Natural killer cell (primary cell): ENCODE measurements around the gene ITPRID2. TPM values are rescaled to one million over a fixed set of nuclear protein-coding genes. Genes with fewer than 3 reads are reported as not detected.

Source experiments
- ATAC-seq, 3 donors: fragments of 150-1000 bp in 2 of 3; fragments of 200-7000 bp in 1 of 3; cut with Tn5 transposase; 1 replicate in 1 of 3; 2 replicates in 2 of 3; pipeline ENCODE4 v1.10.0; 2021; ENCODE audit warnings: mild to moderate bottlenecking in 2 of 3, moderate library complexity in 2 of 3
- DNase-seq, 2 donors: peaks; one replicate each; pipeline versions ENCODE4 v3.0.0 to v3.0.0-alpha.2; 2013 to 2021; ENCODE audit warnings: mixed read lengths in 1 of 2
- H3K27ac ChIP-seq: one replicate; pipeline ENCODE4 v1.5.1; 2013; ENCODE audit warnings: mild to moderate bottlenecking, low read length
- H3K27me3 ChIP-seq: one replicate; pipeline ENCODE4 v1.6.1; 2013; ENCODE audit warnings: low read length; ENCODE audit not compliant: control insufficient read depth, insufficient read depth
- H3K36me3 ChIP-seq: one replicate; pipeline ENCODE4 v1.6.1; 2013; ENCODE audit warnings: low read length; ENCODE audit not compliant: control insufficient read depth, insufficient read depth
- H3K4me1 ChIP-seq: one replicate; pipeline ENCODE4 v1.6.1; 2013; ENCODE audit warnings: low read length; ENCODE audit not compliant: control insufficient read depth, insufficient read depth
- H3K4me3 ChIP-seq: one replicate; pipeline ENCODE4 v1.5.1; 2013; ENCODE audit warnings: low read length
- H3K9me3 ChIP-seq: one replicate; pipeline ENCODE4 v1.6.1; 2013; ENCODE audit warnings: low read length; ENCODE audit not compliant: control insufficient read depth, insufficient read depth
- H3K27ac Mint-ChIP-seq, 2 donors: one replicate each; pipeline ENCODE4 v1.8.0; 2022; ENCODE audit warnings: mild to moderate bottlenecking in 2 of 2, mixed read lengths in 2 of 2, moderate library complexity in 1 of 2
- H3K27me3 Mint-ChIP-seq, 2 donors: one replicate each; pipeline ENCODE4 v1.8.0; 2022; ENCODE audit warnings: low read depth in 2 of 2, mixed read lengths in 2 of 2
- H3K36me3 Mint-ChIP-seq: one replicate; pipeline ENCODE4 v1.8.0; 2022; ENCODE audit warnings: mixed read lengths
- H3K4me1 Mint-ChIP-seq, 2 donors: one replicate each; pipeline ENCODE4 v1.8.0; 2022; ENCODE audit warnings: mixed read lengths in 2 of 2
- H3K4me3 Mint-ChIP-seq: one replicate; pipeline ENCODE4 v1.8.0; 2022; ENCODE audit warnings: mild to moderate bottlenecking, moderate library complexity, mixed read lengths
- H3K9me3 Mint-ChIP-seq, 2 donors: one replicate each; pipeline ENCODE4 v1.8.0; 2022; ENCODE audit warnings: mixed read lengths in 2 of 2
- CTCF ChIP-seq: fragments of 200-600 bp; IDR thresholded peaks from one replicate; pipeline ENCODE4 v1.8.0; 2022; ENCODE audit warnings: antibody characterized with exemption
- WGBS: methylation state at CpG from one replicate; pipeline ENCODE4 v1.1.7; 2013; ENCODE audit warnings: missing lambda C conversion rate; ENCODE audit not compliant: insufficient coverage; 5-methylcytosine and 5-hydroxymethylcytosine counted together
- intact Hi-C: fragments of 100-400 bp; cut with micrococcal nuclease; formaldehyde crosslinking; loops from one replicate; pipeline ENCODE4 v1.14.2; 2022
- total RNA-seq, 4 donors: library from RNA; stranded (reverse); fragments of 120-200 nt in 1 of 4; gene quantifications; one replicate each; pipeline versions ENCODE4 v1.2.3 to v1.2.4, GENCODE V29; 2013 to 2022

ITPRID2 gene
- total RNA-seq, 3 donors from 2014 or later (not counting 1 experiment from before 2014, with no cell fraction given): 63.7 to 89.6 (median 65.8) TPM

GRCh38 chr2:181850936-181851560 lies 40.5 kb upstream of the ITPRID2 start:
- no peaks in the 10 kb centered on the region for H3K4me1 ChIP-seq
- H3K9me3 ChIP-seq: no peaks in the 10 kb centered on the region
- Mint-ChIP-seq H3K9me3 (no peaks in the 10 kb centered on the region), H3K4me1 (no peaks in the 10 kb centered on the region), H3K27ac (no peak overlapping the region), H3K36me3 (no peaks in the 10 kb centered on the region), H3K27me3 (no peaks in the 10 kb centered on the region), H3K4me3 (no peak overlapping the region)
- H3K4me3 ChIP-seq: no peak overlapping the region
- no peak overlapping the region for H3K27ac ChIP-seq
- H3K36me3 ChIP-seq: no peaks in the 10 kb centered on the region
- TF ChIP-seq CTCF: no peak
- DNase-seq: no peak
- no peak for ATAC-seq
- H3K27me3 ChIP-seq: no peaks in the 10 kb centered on the region
- intact Hi-C loops: no loop called here

- Histone ChIP-seq H3K4me1 (no peaks in the 10 kb centered on the region), H3K9me3 (no peaks in the 10 kb centered on the region), H3K4me3 (no peak overlapping the region), H3K27ac (no peak overlapping the region), H3K27me3 (no peaks in the 10 kb centered on the region), H3K36me3 (no peaks in the 10 kb centered on the region)
- no peak overlapping the region for H3K27ac Mint-ChIP-seq
- DNase-seq (no peak), ATAC-seq (no peak)
- no peak overlapping the region for H3K4me3 Mint-ChIP-seq
- no peaks in the 10 kb centered on the region for H3K9me3 Mint-ChIP-seq
- TF ChIP-seq CTCF: no peak
- no peaks in the 10 kb centered on the region for H3K4me1 Mint-ChIP-seq
- intact Hi-C loops: no loop called here
- H3K27me3 Mint-ChIP-seq: no peaks in the 10 kb centered on the region
- no peaks in the 10 kb centered on the region for H3K36me3 Mint-ChIP-seq
Measured at GRCh38 chr2:181851726-181852125, 39.8 kb upstream of the ITPRID2 start.

- no peak for TF ChIP-seq CTCF
- H3K9me3 Mint-ChIP-seq: no peaks in the 10 kb centered on the region
- DNase-seq: no peak
- no peaks in the 10 kb centered on the region for H3K4me1 ChIP-seq
- H3K36me3 ChIP-seq: no peaks in the 10 kb centered on the region
- H3K27ac Mint-ChIP-seq: no peak overlapping the region
- no peaks in the 10 kb centered on the region for H3K9me3 ChIP-seq
- no peak for ATAC-seq
- H3K36me3 Mint-ChIP-seq: no peaks in the 10 kb centered on the region
- peaks cover 2% of the 10 kb centered on the region for H3K27me3 ChIP-seq
- no peak overlapping the region for H3K4me3 Mint-ChIP-seq
- no peak overlapping the region for H3K27ac ChIP-seq
- H3K27me3 Mint-ChIP-seq: no peaks in the 10 kb centered on the region
- H3K4me1 Mint-ChIP-seq: no peaks in the 10 kb centered on the region
- intact Hi-C loops: no loop called here
- H3K4me3 ChIP-seq: no peak overlapping the region
Measured at GRCh38 chr2:181853696-181854095, 37.8 kb upstream of the ITPRID2 start.

GRCh38 chr2:181857483-181857882 lies 34.0 kb upstream of the ITPRID2 start:
- Histone ChIP-seq H3K27ac (no peak overlapping the region), H3K9me3 (no peaks in the 10 kb centered on the region), H3K27me3 (peaks cover 2% of the 10 kb centered on the region), H3K4me1 (no peaks in the 10 kb centered on the region), H3K36me3 (no peaks in the 10 kb centered on the region), H3K4me3 (no peak overlapping the region)
- TF ChIP-seq CTCF: no peak
- no peak for ATAC-seq
- Mint-ChIP-seq H3K4me3 (no peak overlapping the region), H3K36me3 (no peaks in the 10 kb centered on the region), H3K9me3 (no peaks in the 10 kb centered on the region), H3K27me3 (no peaks in the 10 kb centered on the region), H3K4me1 (no peaks in the 10 kb centered on the region), H3K27ac (no peak overlapping the region)
- 100% methylated on average over 1 of the region's 1 CpG for WGBS
- intact Hi-C loops: no loop called here
- DNase-seq: no peak
